Skin epidermis (tissue), 12 donors: ENCODE results near the gene TRAF3.
"Not testable (repeated sequence)": the region's sequence is repeated elsewhere in the genome, so short reads cannot be mapped to it uniquely, and the experiment has no call there.

ENCODE experiments used
- H3K27ac ChIP-seq, 21 experiments: fragments of 200-600 bp; sonication (generic) in 11 of 21; one replicate each; pipeline ENCODE4 v1.5.0; 2020; ENCODE audit warnings: mild to moderate bottlenecking in 3 of 21, inconsistent platforms in 2 of 21, moderate library complexity in 2 of 21
- H3K4me3 ChIP-seq, 7 experiments: fragments of 200-600 bp; sonication (generic) in 2 of 7; one replicate each; pipeline ENCODE4 v1.5.0; 2020; ENCODE audit warnings: inconsistent platforms in 2 of 7, mild to moderate bottlenecking in 2 of 7, moderate library complexity in 1 of 7

Gene TRAF3

GRCh38 chr14:102840771-102841528, 63.7 kb downstream of the TRAF3 start:
- Histone ChIP-seq H3K27ac (no peak overlapping the region), H3K4me3 (no peak overlapping the region)

GRCh38 chr14:102848830-102849525, 71.7 kb downstream of the TRAF3 start:
- H3K27ac ChIP-seq: peak overlapping the region in 11 of 21 experiments; percentile 1 to 70 (median 10)

DNA sequence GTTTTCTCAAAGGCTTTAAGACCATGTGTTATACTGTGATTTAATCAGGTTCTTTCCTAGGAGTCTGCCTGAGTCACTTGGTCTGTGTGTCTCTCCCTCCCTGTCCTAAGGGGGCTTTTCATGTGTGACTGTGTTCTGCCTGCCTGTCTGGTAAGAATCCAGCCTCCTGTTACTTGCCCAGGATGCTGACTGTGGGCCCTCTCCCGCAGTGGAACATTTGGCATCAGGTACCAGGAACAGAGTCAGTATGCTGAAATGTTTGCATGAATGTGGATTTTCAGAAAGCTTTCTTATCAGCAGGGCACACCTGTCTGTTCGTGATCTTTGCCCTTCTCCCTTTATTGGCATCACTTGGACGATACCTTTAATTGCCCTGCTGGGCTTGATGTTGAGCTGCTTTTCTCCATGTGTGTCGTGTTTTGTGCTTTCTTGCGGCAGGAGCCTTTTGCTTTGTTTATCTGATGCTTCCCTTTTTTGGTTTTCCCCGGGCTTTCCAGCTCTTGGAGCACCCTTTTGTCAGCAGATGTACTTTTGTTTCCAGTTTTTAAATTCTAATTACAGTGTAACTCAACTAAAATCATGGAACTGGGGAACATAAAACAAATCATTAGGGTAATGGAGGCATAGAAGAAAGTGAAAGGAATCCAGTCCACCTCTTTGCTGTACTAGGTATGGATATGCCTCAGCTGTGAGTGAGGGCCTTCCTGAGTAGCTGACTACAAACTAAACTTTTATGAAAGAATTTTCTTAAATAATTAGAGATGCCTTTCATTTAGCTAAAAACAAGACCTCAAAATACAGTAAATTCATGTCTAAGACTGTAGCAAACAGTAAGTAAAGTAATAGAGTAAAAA, 72.5 kb downstream of the TRAF3 start:
- H3K4me3 ChIP-seq: no peak overlapping the region
- H3K27ac ChIP-seq: peak overlapping the region in 14 of 21 experiments; percentile 1 to 74 (median 35)

More at GRCh38 chr14:102848830-102849525, 71.7 kb downstream of the TRAF3 start:
- H3K4me3 ChIP-seq: no peak overlapping the region

DNA sequence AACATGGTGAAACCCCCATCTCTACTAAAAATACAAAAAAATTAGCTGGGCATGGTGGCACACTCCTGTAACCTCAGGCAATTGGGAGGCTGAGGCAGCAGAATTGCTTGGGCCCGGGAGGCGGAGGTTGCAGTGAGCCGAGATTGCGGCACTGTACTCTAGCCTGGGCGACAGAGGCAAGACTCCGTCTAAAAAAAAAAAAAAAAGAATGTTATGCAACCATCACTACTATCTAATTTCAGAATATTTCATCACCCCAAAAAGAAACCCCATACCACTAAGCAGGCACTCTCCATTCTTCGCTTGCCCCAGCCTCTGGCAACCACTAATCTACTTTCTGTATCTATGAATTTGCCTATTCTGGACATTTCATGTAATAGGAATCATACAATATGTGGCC, 76.4 kb downstream of the TRAF3 start:
- Histone ChIP-seq H3K4me3 (no peak overlapping the region), H3K27ac (no peak overlapping the region)

GRCh38 chr14:102854091-102854703, 76.9 kb downstream of the TRAF3 start:
- Histone ChIP-seq H3K4me3 (no peak overlapping the region), H3K27ac (no peak overlapping the region)

DNA sequence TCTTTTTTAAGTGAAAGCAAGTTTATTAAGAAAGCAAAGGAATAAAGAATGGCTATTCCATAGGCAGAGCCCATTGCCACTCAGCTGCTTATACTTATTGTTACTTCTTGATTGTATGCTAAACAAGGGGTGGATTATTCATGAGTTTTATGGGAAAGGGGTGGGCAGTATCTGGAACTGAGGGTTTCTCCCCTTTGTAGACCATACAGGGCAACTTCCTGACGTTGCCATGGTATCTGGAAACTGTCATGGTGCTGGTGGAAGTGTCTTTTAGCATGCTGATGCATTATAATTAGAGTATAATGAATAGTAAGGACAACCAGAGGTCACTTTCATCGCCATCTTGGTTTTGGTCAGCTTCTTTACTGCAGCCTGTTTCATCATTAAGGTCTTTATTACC, 78.9 kb downstream of the TRAF3 start:
- Histone ChIP-seq H3K4me3 (no peak overlapping the region), H3K27ac (no peak overlapping the region)

- H3K4me3 ChIP-seq: no peak overlapping the region
Measured at GRCh38 chr14:102857444-102857843, 80.2 kb downstream of the TRAF3 start.

GRCh38 chr14:102859911-102860310, 82.7 kb downstream of the TRAF3 start:
- Histone ChIP-seq H3K27ac (no peak overlapping the region), H3K4me3 (no peak overlapping the region)

More at GRCh38 chr14:102857444-102857843, 80.2 kb downstream of the TRAF3 start:
- H3K27ac ChIP-seq: no peak overlapping the region

DNA sequence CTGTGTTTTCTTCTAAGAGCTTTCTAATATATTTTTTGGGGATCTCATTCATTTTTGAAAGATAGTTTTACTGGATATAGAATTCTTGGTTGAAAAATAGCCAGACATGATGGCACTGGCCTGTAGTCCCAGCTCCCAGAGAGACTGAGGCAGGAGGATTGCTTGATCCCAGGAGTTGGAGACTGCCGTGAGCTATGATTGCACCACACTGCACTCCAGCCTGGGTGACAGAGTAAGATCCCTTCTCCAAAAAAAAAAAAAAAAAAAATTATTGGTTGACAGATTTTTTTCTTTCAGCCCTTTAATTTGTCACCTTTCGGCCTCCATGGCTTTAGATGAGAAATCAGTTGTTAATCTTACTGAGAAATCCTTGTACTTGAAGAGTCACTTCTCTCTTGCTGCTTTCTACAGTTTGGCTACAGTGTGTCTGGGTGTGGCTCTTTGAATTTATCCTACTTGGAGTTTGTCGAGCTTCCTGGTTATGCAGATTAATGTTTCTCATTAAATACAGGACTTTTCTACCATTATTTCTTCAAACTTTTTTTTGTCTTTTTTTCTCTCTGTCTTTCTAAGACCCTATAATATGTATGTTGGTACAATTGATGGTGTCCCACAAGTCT, 85.0 kb downstream of the TRAF3 start:
- Histone ChIP-seq H3K27ac (no peak overlapping the region), H3K4me3 (no peak overlapping the region)

- no peak overlapping the region for H3K4me3 ChIP-seq
- no peak overlapping the region for H3K27ac ChIP-seq
Measured at GRCh38 chr14:102863381-102863780, 86.1 kb downstream of the TRAF3 start.

- not testable (repeated sequence) for H3K4me3 ChIP-seq, H3K27ac ChIP-seq
Measured at GRCh38 chr14:102865916-102866315, 88.7 kb downstream of the TRAF3 start.

DNA sequence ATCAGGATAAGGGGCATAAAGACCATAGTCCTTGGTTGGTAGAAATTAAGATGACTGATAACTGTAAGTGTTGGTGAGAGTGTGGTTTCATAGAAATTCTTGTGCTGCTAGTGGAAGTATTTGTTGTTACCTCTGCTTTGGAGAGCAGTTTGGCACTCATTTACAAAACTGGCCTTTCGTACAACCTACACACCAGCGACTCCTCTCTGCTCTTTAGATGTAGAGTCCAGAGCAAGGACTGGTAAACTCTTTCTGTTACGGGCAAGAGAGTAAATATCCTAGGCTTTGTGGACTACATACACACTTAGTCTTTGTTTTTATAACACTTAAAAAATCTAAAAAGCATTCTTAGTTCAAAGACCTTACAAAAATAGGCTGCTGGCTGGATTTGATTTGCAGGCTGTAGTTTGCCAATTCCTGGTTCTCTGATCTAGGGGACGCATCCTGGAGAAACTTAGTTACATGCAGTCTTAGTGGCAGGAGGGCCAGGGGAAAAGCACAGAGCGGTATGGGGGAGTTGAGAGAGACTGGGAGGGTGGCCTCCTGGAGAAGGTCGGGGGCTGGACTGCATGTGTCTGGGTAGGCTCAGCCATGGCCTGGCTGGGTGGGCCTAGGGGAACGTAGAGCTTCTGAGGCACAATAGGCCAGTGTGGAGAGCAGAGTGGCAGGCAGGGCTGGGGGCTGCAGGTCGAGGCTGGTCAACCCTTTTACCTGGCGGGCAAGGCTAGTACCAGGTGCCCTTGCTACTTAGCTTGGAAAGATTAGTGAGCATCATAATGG, 89.9 kb downstream of the TRAF3 start:
- Histone ChIP-seq H3K4me3 (no peak overlapping the region), H3K27ac (no peak overlapping the region)

GRCh38 chr14:102867826-102868580, 90.8 kb downstream of the TRAF3 start:
- no peak overlapping the region for H3K27ac ChIP-seq

DNA sequence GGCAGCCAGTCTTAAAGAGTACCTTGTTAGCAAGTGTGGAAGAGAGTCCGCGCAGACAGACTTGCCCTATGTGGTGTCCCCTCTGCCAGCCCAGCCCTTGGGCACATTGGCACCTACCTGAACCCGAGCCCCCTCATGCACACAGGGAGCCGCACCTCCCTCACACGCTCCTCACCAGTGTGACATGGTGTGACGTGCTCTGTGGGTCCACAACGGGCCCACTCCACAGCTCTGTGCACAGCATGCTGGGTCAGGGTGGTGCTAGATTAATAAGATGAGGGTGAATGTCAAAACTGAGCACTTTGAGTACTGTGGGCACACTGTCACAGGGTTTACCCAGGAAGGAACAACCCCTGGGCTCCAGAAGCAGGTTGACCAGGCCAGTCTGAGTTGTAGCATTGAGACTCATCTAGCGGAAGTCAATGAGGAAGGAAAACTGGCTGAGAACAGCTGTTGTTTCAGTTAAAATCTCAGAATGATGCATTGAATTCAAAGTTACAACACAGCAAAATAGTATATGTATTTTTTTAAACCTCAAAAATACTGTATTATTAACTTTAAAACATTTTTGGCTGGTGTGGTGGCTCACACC, 91.8 kb downstream of the TRAF3 start:
- no peak overlapping the region for H3K4me3 ChIP-seq
- H3K27ac ChIP-seq: no peak overlapping the region

More at GRCh38 chr14:102867826-102868580, 90.8 kb downstream of the TRAF3 start:
- H3K4me3 ChIP-seq: no peak overlapping the region

- no peak overlapping the region for H3K4me3 ChIP-seq
Measured at GRCh38 chr14:102870246-102870645, 93.0 kb downstream of the TRAF3 start.

GRCh38 chr14:102870994-102871831, 94.0 kb downstream of the TRAF3 start:
- Histone ChIP-seq H3K4me3 (no peak overlapping the region), H3K27ac (peak overlapping the region in 3 of 21 experiments; percentile 12 to 30 (median 17))

More at GRCh38 chr14:102870246-102870645, 93.0 kb downstream of the TRAF3 start:
- H3K27ac ChIP-seq: no peak overlapping the region

GRCh38 chr14:102872020-102872419, 94.8 kb downstream of the TRAF3 start:
- Histone ChIP-seq H3K27ac (peak overlapping the region in 2 of 21 experiments; percentile 17 to 30), H3K4me3 (no peak overlapping the region)
